Stomach (tissue), 9 donors: ENCODE measurements around the gene TBX2. TPM values are rescaled to one million over a fixed set of nuclear protein-coding genes. Genes with fewer than 3 reads are reported as not detected.
A peak's percentile ranks its signal among the peaks of the same experiment; 100 is the strongest.

ENCODE experiments used
- DNase-seq, 2 donors: peaks; one replicate each; pipeline versions ENCODE4 v3.0.0 to v3.0.0-alpha.2; 2013 to 2019
- H3K27ac ChIP-seq, 5 donors: fragments of 200-600 bp in 4 of 5; sonication (generic) in 4 of 5; one replicate each; pipeline ENCODE4 v1.5.1; 2013 to 2019; ENCODE audit warnings: mild to moderate bottlenecking in 1 of 5, moderate library complexity in 1 of 5
- H3K27me3 ChIP-seq, 3 donors: fragments of 200-600 bp; sonication (generic); one replicate each; pipeline ENCODE4 v1.5.1; 2017 to 2019; ENCODE audit warnings: mixed run types in 1 of 3
- H3K36me3 ChIP-seq, 4 donors: fragments of 200-600 bp; sonication (generic); 1 replicate in 3 of 4; 2 replicates in 1 of 4; pipeline ENCODE4 v1.5.1; 2016 to 2019
- H3K4me1 ChIP-seq, 4 donors: fragments of 200-600 bp; sonication (generic); one replicate each; pipeline ENCODE4 v1.5.1; 2016 to 2019
- H3K4me3 ChIP-seq, 4 donors: fragments of 200-600 bp; sonication (generic) in 3 of 4; one replicate each; pipeline ENCODE4 v1.5.1; 2016 to 2019; ENCODE audit warnings: mild to moderate bottlenecking in 1 of 4
- H3K9me3 ChIP-seq, 4 donors: fragments of 200-600 bp; sonication (generic); one replicate each; pipeline ENCODE4 v1.5.1; 2016 to 2019
- EP300 ChIP-seq: sonication (generic); formaldehyde crosslinking; IDR thresholded peaks from one replicate; pipeline ENCODE4 v1.6.1; 2017; ENCODE audit warnings: antibody characterized with exemption
- POLR2A ChIP-seq, 4 donors: fragments of 450-650 bp; IDR thresholded peaks; one replicate each; pipeline ENCODE4 v1.6.1; 2016; ENCODE audit warnings: antibody characterized with exemption in 4 of 4, control low read depth in 2 of 4, mild to moderate bottlenecking in 1 of 4, moderate library complexity in 1 of 4
- POLR2AphosphoS5 ChIP-seq, 3 donors: sonication (generic); formaldehyde crosslinking; IDR thresholded peaks; one replicate each; pipeline ENCODE4 v1.6.1; 2016; ENCODE audit warnings: antibody characterized with exemption in 3 of 3
- WGBS, 5 donors: extraction: QIAGEN DNeasy Blood & Tissue Kit in 3 of 5; methylation state at CpG; one replicate each; pipeline versions ENCODE4 v1.1.5 to v1.1.7; 2013 to 2018; 5-methylcytosine and 5-hydroxymethylcytosine counted together
- intact Hi-C: fragments of 100-400 bp; cut with DNase I; formaldehyde crosslinking; loops from one replicate; pipeline ENCODE4 v1.15.1; 2023; ENCODE audit warnings: low total_unique reads
- polyA plus RNA-seq, 3 donors: library from polyadenylated mRNA; stranded (reverse); fragments of 200-250 nt; gene quantifications; one replicate each; pipeline ENCODE4 v1.2.3, GENCODE V29; 2013
- total RNA-seq, 5 donors: library from RNA; depleted of rRNA; stranded (reverse); fragments of >200 nt; gene quantifications; one replicate each; pipeline versions ENCODE4 v1.1.0 to v1.2.3, GENCODE V29; 2014 to 2016
- TF ChIP-seq, protein P1 (sequence below), 7 experiments: fragments of 450-650 bp in 4 of 7; fragments of 200-600 bp in 3 of 7; sonication (generic) in 3 of 7; IDR thresholded peaks; one replicate each; pipeline ENCODE4 v1.5.1; 2016 to 2019; ENCODE audit warnings: antibody characterized with exemption in 7 of 7, control low read depth in 2 of 7, mild to moderate bottlenecking in 1 of 7
- donor health status: healthy with polysubstance abuse.
- donor health status: Bipolar disorder and iron deficiency.
- donor health status: healthy.

TBX2 gene
- total and polyA plus RNA-seq, 8 donors = 0.58 to 31.6 (median 22.1) TPM

DNA sequence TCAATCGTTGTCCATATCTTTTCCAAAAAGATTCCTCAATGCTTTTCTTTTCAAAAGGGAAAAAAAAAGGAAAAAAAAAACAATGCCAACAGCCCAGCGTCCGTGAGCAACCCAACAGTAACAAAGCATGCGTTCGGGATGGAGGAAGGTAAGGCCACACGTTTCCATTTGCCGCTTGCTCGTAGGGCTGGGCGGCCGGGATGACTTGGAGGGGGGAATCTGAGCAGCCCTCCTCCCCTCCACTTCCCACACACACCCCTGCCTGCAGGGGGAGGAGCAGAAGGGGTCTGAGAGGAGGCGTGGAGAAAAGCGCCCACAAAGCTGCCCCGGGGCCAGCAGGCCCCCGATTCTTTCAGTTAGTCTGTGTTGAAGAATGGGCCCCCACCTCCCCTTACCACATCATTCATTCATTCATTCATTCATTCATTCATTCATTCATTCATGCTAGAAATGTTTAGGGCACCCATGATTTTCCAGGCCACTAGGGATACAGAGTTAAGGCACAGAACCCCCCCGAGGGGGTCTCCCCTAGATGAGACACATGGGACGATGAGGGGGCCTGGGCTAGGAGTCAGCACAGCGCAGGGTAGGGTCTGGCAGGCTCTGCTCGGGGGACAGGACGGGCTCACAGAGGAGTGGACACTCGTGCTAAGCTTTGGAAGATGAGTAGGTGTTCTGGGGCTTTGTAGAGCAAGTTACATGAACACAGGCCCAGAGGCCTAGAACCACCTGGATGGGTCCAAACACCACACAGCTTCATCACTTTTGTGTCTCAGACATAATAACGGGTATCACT lies 10.9 kb upstream of the TBX2 start:
- 89 to 92% (median 90%) methylated on average over 21 of the region's 21 CpGs for WGBS, 5 donors
- Histone ChIP-seq H3K27ac (no peak overlapping the region), H3K36me3 (peaks cover 0 to 6% (median 0%) of the 10 kb centered on the region in 4 donors), H3K9me3 (no peaks in the 10 kb centered on the region), H3K4me3 (no peak overlapping the region), H3K4me1 (peaks cover 4 to 11% (median 9%) of the 10 kb centered on the region in 4 donors), H3K27me3 (peaks cover 0 to 23% (median 0%) of the 10 kb centered on the region in 3 donors)
- intact Hi-C loops = no loop called here
- DNase-seq = no peak
- TF ChIP-seq POLR2AphosphoS5 (IDR thresholded peaks at IDR 0.05) (no peak), EP300 (no peak), POLR2A (IDR thresholded peaks at IDR 0.05) (no peak)
- TF ChIP-seq, protein P1, sequence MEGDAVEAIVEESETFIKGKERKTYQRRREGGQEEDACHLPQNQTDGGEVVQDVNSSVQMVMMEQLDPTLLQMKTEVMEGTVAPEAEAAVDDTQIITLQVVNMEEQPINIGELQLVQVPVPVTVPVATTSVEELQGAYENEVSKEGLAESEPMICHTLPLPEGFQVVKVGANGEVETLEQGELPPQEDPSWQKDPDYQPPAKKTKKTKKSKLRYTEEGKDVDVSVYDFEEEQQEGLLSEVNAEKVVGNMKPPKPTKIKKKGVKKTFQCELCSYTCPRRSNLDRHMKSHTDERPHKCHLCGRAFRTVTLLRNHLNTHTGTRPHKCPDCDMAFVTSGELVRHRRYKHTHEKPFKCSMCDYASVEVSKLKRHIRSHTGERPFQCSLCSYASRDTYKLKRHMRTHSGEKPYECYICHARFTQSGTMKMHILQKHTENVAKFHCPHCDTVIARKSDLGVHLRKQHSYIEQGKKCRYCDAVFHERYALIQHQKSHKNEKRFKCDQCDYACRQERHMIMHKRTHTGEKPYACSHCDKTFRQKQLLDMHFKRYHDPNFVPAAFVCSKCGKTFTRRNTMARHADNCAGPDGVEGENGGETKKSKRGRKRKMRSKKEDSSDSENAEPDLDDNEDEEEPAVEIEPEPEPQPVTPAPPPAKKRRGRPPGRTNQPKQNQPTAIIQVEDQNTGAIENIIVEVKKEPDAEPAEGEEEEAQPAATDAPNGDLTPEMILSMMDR (IDR thresholded peaks at IDR 0.05) = no peak

DNA sequence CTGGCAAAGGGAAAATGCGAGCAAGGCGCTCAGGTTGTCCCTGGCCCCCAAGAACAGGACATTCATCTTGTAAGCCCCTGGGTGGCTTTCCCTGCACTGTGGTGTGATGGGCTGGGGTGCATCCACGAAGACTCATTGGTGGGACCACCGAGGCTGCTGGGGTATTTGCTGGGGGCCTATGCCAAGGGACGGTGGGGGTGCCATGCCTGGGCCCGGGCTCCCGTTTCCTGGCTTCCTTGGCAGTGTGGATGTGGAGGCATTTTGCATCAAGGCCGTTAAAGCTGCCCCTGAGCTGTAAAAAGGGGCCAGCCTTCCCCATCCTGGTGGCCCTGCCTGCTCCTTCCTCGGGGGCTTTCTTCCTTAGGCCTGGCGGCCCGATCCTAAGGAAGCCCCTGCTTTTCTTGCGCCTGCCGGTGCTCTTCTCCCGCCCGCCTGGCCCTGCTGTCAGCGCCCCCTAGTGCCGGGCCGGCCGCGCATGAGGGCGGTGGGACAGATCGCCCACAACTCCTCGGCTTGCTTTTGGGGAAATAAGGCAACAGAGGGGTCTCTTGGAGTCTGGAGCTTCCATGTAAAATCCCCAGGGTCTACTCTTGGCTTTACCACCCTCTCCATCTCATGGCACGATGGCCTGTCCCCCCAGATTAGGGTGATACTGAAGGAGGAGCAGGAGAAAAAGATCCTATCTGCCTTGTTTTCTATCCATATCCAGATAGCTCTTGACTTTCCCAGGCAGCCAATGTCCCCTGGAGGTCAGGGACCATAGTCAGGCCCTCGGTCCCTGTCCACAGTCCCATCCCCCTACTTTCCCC lies 9.8 kb upstream of the TBX2 start:
- Histone ChIP-seq H3K36me3 (peaks cover 0 to 6% (median 0%) of the 10 kb centered on the region in 4 donors), H3K27ac (peak overlapping the region in 2 of 5 donors; percentile 32 to 49), H3K4me1 (peaks cover 4 to 11% (median 9%) of the 10 kb centered on the region in 4 donors), H3K9me3 (no peaks in the 10 kb centered on the region), H3K4me3 (no peak overlapping the region), H3K27me3 (peaks cover 0 to 33% (median 0%) of the 10 kb centered on the region in 3 donors)
- intact Hi-C loops = loop anchor here (10.0 kb wide), 1 partner anchor 405 kb away; no protein-coding TSS in a partner anchor
- WGBS, 5 donors = 17 to 23% (median 22%) methylated on average over 17 to 25 of the region's 25 CpGs
- peak; percentile 57 to 81 for DNase-seq
- TF ChIP-seq, protein P1 (IDR thresholded peaks at IDR 0.05) = peak in 5 of 7 experiments; percentile 65 to 89 (median 72)
- TF ChIP-seq EP300 = no peak

DNA sequence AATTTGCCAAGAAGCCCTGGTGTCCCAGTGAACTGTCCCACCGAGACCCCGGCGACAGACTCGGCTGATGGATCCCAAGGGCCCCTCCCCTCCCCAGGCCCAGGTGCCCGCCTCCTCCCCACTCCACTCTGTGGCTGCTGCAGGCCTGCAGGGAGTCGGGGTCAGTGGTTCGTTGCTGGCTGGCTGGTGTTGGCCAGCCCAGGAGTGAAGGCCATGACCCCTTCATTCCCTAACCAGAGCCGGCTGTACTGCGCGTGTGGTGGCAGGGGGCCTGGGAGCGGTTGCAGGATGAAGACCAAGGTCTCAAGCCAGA lies 9.2 kb upstream of the TBX2 start:
- no peaks in the 10 kb centered on the region for H3K9me3 ChIP-seq
- DNase-seq = no peak
- peaks cover 0 to 39% (median under 1%) of the 10 kb centered on the region in 3 donors for H3K27me3 ChIP-seq
- H3K36me3 ChIP-seq = peaks cover 0 to 6% (median 0%) of the 10 kb centered on the region in 4 donors
- H3K4me1 ChIP-seq = peaks cover 4 to 13% (median 9%) of the 10 kb centered on the region in 4 donors
- no peak overlapping the region for H3K4me3 ChIP-seq
- TF ChIP-seq EP300 (no peak), POLR2A (IDR thresholded peaks at IDR 0.05) (no peak), POLR2AphosphoS5 (IDR thresholded peaks at IDR 0.05) (no peak)
- TF ChIP-seq, protein P1 (IDR thresholded peaks at IDR 0.05) = no peak
- peak overlapping the region in 1 of 5 donors; percentile 32 for H3K27ac ChIP-seq
- intact Hi-C loops = loop anchor here (10.0 kb wide), 1 partner anchor 406 kb away; no protein-coding TSS in a partner anchor
- WGBS, 5 donors = 79 to 90% (median 90%) methylated on average over 11 of the region's 11 CpGs; no CpG with 5 or more reads in 1 of the 5 donors

DNA sequence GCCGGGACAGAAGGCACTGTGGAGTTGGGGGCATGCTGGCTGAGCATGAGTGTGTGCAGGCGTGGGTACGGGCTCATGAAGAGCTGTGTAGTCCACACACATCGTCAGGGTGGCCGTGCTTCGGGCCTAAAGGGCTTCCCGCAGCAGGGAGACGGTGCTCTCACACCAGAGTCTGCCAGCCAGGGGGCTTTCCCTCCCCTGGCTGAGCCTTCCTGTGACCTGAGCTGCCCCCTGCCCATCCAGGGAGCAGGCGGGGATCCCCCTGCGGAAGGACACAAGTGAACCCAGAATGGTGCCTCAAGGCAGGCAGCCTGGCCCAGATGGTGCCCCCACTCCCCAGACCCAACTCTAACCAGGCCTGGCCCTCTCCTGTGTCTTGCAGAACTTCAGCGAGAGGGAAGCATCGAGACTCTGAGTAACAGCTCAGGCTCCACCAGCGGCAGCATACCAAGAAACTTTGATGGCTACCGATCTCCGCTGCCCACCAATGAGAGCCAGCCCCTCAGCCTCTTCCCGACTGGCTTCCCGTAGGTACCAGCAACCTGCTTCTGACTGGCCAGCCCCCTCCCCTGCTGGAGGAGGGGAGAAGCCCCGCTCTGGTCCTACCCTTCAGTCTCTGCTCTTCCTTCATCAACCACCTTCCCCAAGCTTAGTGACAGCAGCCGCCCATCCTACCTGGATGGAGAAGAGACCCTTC lies 7.9 kb upstream of the TBX2 start:
- TF ChIP-seq, protein P1 (IDR thresholded peaks at IDR 0.05) = no peak
- TF ChIP-seq POLR2AphosphoS5 (IDR thresholded peaks at IDR 0.05) = no peak
- TF ChIP-seq POLR2A (IDR thresholded peaks at IDR 0.05) = no peak
- no peak for TF ChIP-seq EP300
- WGBS, 5 donors = 90 to 96% (median 92%) methylated on average over 10 to 19 of the region's 19 CpGs
- no peak for DNase-seq
- H3K4me1 ChIP-seq = peaks cover 5 to 26% (median 20%) of the 10 kb centered on the region in 4 donors
- H3K4me3 ChIP-seq = no peak overlapping the region
- peaks cover 0 to 6% (median 0%) of the 10 kb centered on the region in 4 donors for H3K36me3 ChIP-seq
- no peaks in the 10 kb centered on the region for H3K9me3 ChIP-seq
- peaks cover 7 to 52% (median 14%) of the 10 kb centered on the region in 3 donors for H3K27me3 ChIP-seq
- intact Hi-C loops = loop anchor here (10.0 kb wide), 1 partner anchor 407 kb away; no protein-coding TSS in a partner anchor
- H3K27ac ChIP-seq = no peak overlapping the region
